ENCODE results near the gene PLEKHM3.

Gene PLEKHM3

GRCh38 chr2:207790898-207791297 lies 234.4 kb downstream of the PLEKHM3 start:
- no peaks in the 10 kb centered on the region for H3K79me1 ChIP-seq (ENCODE audit: low read length)
- H3K56ac ChIP-seq (ENCODE audit: low read length), result no peak overlapping the region
- no peak overlapping the region for H3K18ac ChIP-seq (ENCODE audit: low read length)
- H3K27ac ChIP-seq (ENCODE audit: low read depth, low read length), result no peak overlapping the region
- no peak overlapping the region for H2BK15ac ChIP-seq (replicated peaks; ENCODE audit: low read depth)
- no peaks in the 10 kb centered on the region for H3K27me3 ChIP-seq (ENCODE audit: insufficient read depth, low read length, poor library complexity)
- H2BK5ac ChIP-seq (ENCODE audit: low read length), result no peak overlapping the region
- H4K8ac ChIP-seq (ENCODE audit: low read depth, low read length), result no peak overlapping the region
- H2BK120ac ChIP-seq (ENCODE audit: low read depth, low read length), result no peak overlapping the region
- H3K4me1 ChIP-seq (ENCODE audit: control insufficient read depth, low read depth, low read length), result no peaks in the 10 kb centered on the region
- H3K4me2 ChIP-seq (ENCODE audit: low read length), result no peak overlapping the region
- H3K79me2 ChIP-seq (ENCODE audit: control insufficient read depth, insufficient read depth, low read length), result no peaks in the 10 kb centered on the region
- H3K4me3 ChIP-seq (ENCODE audit: low read length), result no peak overlapping the region
- H3K23ac ChIP-seq (ENCODE audit: low read length), result no peak overlapping the region
- no CpG with 5 or more reads among the region's 1 CpG for WGBS (ENCODE audit: extremely low coverage, insufficient coverage, low lambda C conversion rate)
- H4K5ac ChIP-seq (ENCODE audit: low read length), result no peak overlapping the region
- no peak for DNase-seq
- no peak overlapping the region for H3K4ac ChIP-seq (ENCODE audit: low read depth, low read length)
- H3K9ac ChIP-seq (ENCODE audit: low read length), result no peak overlapping the region
- H3K36me3 ChIP-seq (ENCODE audit: control insufficient read depth, insufficient read depth, low read length), result no peaks in the 10 kb centered on the region
- no peak overlapping the region for H2AK5ac ChIP-seq (ENCODE audit: low read length)

- no peak overlapping the region for H3K27ac ChIP-seq (ENCODE audit: low read depth, low read length)
- H3K23ac ChIP-seq (ENCODE audit: low read length), result no peak overlapping the region
- no peak overlapping the region for H3K9ac ChIP-seq (ENCODE audit: low read length)
- no peak overlapping the region for H2BK120ac ChIP-seq (ENCODE audit: low read depth, low read length)
- H3K4me3 ChIP-seq (ENCODE audit: low read length), result no peak overlapping the region
- no CpG with 5 or more reads among the region's 4 CpGs for WGBS (ENCODE audit: extremely low coverage, insufficient coverage, low lambda C conversion rate)
- no peaks in the 10 kb centered on the region for H3K79me1 ChIP-seq (ENCODE audit: low read length)
- H4K5ac ChIP-seq (ENCODE audit: low read length), result no peak overlapping the region
- no peak overlapping the region for H3K4me2 ChIP-seq (ENCODE audit: low read length)
- H3K27me3 ChIP-seq (ENCODE audit: insufficient read depth, low read length, poor library complexity), result no peaks in the 10 kb centered on the region
- no peak overlapping the region for H3K18ac ChIP-seq (ENCODE audit: low read length)
- H3K36me3 ChIP-seq (ENCODE audit: control insufficient read depth, insufficient read depth, low read length), result no peaks in the 10 kb centered on the region
- H3K79me2 ChIP-seq (ENCODE audit: control insufficient read depth, insufficient read depth, low read length), result no peaks in the 10 kb centered on the region
- no peak overlapping the region for H2BK5ac ChIP-seq (ENCODE audit: low read length)
- H2AK5ac ChIP-seq (ENCODE audit: low read length), result no peak overlapping the region
- no peak overlapping the region for H3K4ac ChIP-seq (ENCODE audit: low read depth, low read length)
- H3K56ac ChIP-seq (ENCODE audit: low read length), result no peak overlapping the region
- H3K4me1 ChIP-seq (ENCODE audit: control insufficient read depth, low read depth, low read length), result no peaks in the 10 kb centered on the region
- H4K8ac ChIP-seq (ENCODE audit: low read depth, low read length), result no peak overlapping the region
- H2BK15ac ChIP-seq (replicated peaks; ENCODE audit: low read depth), result no peak overlapping the region
- DNase-seq, result no peak
Observed at GRCh38 chr2:207787800-207788199, 237.5 kb downstream of the PLEKHM3 start.

- WGBS (ENCODE audit: extremely low coverage, insufficient coverage, low lambda C conversion rate), result no CpG with 5 or more reads among the region's 3 CpGs
- H3K4me3 ChIP-seq (ENCODE audit: low read length), result no peak overlapping the region
- H3K79me2 ChIP-seq (ENCODE audit: control insufficient read depth, insufficient read depth, low read length), result no peaks in the 10 kb centered on the region
- no peak overlapping the region for H2BK5ac ChIP-seq (ENCODE audit: low read length)
- H3K36me3 ChIP-seq (ENCODE audit: control insufficient read depth, insufficient read depth, low read length), result no peaks in the 10 kb centered on the region
- H4K8ac ChIP-seq (ENCODE audit: low read depth, low read length), result no peak overlapping the region
- no peak overlapping the region for H3K4me2 ChIP-seq (ENCODE audit: low read length)
- no peaks in the 10 kb centered on the region for H3K79me1 ChIP-seq (ENCODE audit: low read length)
- H2BK15ac ChIP-seq (replicated peaks; ENCODE audit: low read depth), result no peak overlapping the region
- no peak overlapping the region for H3K4ac ChIP-seq (ENCODE audit: low read depth, low read length)
- no peak overlapping the region for H3K9ac ChIP-seq (ENCODE audit: low read length)
- H3K56ac ChIP-seq (ENCODE audit: low read length), result no peak overlapping the region
- no peak overlapping the region for H2BK120ac ChIP-seq (ENCODE audit: low read depth, low read length)
- H3K23ac ChIP-seq (ENCODE audit: low read length), result no peak overlapping the region
- no peak overlapping the region for H4K5ac ChIP-seq (ENCODE audit: low read length)
- no peak overlapping the region for H2AK5ac ChIP-seq (ENCODE audit: low read length)
- DNase-seq, result no peak
- no peak overlapping the region for H3K18ac ChIP-seq (ENCODE audit: low read length)
- H3K4me1 ChIP-seq (ENCODE audit: control insufficient read depth, low read depth, low read length), result no peaks in the 10 kb centered on the region
- H3K27me3 ChIP-seq (ENCODE audit: insufficient read depth, low read length, poor library complexity), result no peaks in the 10 kb centered on the region
- H3K27ac ChIP-seq (ENCODE audit: low read depth, low read length), result no peak overlapping the region
Observed at GRCh38 chr2:207787017-207787416, 238.3 kb downstream of the PLEKHM3 start.

- Histone ChIP-seq H3K27ac (ENCODE audit: low read depth, low read length) (no peak overlapping the region), H4K5ac (ENCODE audit: low read length) (no peak overlapping the region), H3K9ac (ENCODE audit: low read length) (no peak overlapping the region), H3K4me3 (ENCODE audit: low read length) (no peak overlapping the region), H3K79me1 (ENCODE audit: low read length) (no peaks in the 10 kb centered on the region), H3K4ac (ENCODE audit: low read depth, low read length) (no peak overlapping the region), H3K4me1 (ENCODE audit: control insufficient read depth, low read depth, low read length) (no peaks in the 10 kb centered on the region), H2BK5ac (ENCODE audit: low read length) (no peak overlapping the region), H3K23ac (ENCODE audit: low read length) (no peak overlapping the region), H3K18ac (ENCODE audit: low read length) (no peak overlapping the region), H3K4me2 (ENCODE audit: low read length) (no peak overlapping the region), H2BK120ac (ENCODE audit: low read depth, low read length) (no peak overlapping the region), H3K27me3 (ENCODE audit: insufficient read depth, low read length, poor library complexity) (no peaks in the 10 kb centered on the region), H4K8ac (ENCODE audit: low read depth, low read length) (no peak overlapping the region), H3K36me3 (ENCODE audit: control insufficient read depth, insufficient read depth, low read length) (no peaks in the 10 kb centered on the region), H2BK15ac (replicated peaks; ENCODE audit: low read depth) (no peak overlapping the region), H3K56ac (ENCODE audit: low read length) (no peak overlapping the region), H3K79me2 (ENCODE audit: control insufficient read depth, insufficient read depth, low read length) (no peaks in the 10 kb centered on the region), H2AK5ac (ENCODE audit: low read length) (no peak overlapping the region)
- DNase-seq, result no peak
- WGBS (ENCODE audit: extremely low coverage, insufficient coverage, low lambda C conversion rate), result no CpG with 5 or more reads among the region's 5 CpGs
Observed at GRCh38 chr2:207784898-207785297, 240.4 kb downstream of the PLEKHM3 start.

- no CpG with 5 or more reads among the region's 2 CpGs for WGBS (ENCODE audit: extremely low coverage, insufficient coverage, low lambda C conversion rate)
Observed at GRCh38 chr2:207783514-207783913, 241.8 kb downstream of the PLEKHM3 start.

GRCh38 chr2:207782238-207783030 lies 242.9 kb downstream of the PLEKHM3 start:
- no peaks in the 10 kb centered on the region for H3K36me3 ChIP-seq (ENCODE audit: control insufficient read depth, insufficient read depth, low read length)
- H3K9ac ChIP-seq (ENCODE audit: low read length), result no peak overlapping the region
- H3K4me1 ChIP-seq (ENCODE audit: control insufficient read depth, low read depth, low read length), result peaks cover 2% of the 10 kb centered on the region
- no peak overlapping the region for H3K4ac ChIP-seq (ENCODE audit: low read depth, low read length)
- no peak overlapping the region for H3K23ac ChIP-seq (ENCODE audit: low read length)
- H3K4me3 ChIP-seq (ENCODE audit: low read length), result no peak overlapping the region
- H2BK15ac ChIP-seq (replicated peaks; ENCODE audit: low read depth), result no peak overlapping the region
- no peak overlapping the region for H3K4me2 ChIP-seq (ENCODE audit: low read length)
- WGBS (ENCODE audit: extremely low coverage, insufficient coverage, low lambda C conversion rate), result no CpG with 5 or more reads among the region's 10 CpGs
- no peak overlapping the region for H4K8ac ChIP-seq (ENCODE audit: low read depth, low read length)
- no peak for DNase-seq
- H3K18ac ChIP-seq (ENCODE audit: low read length), result no peak overlapping the region
- no peak overlapping the region for H2BK5ac ChIP-seq (ENCODE audit: low read length)
- no peak overlapping the region for H3K56ac ChIP-seq (ENCODE audit: low read length)
- H2AK5ac ChIP-seq (ENCODE audit: low read length), result no peak overlapping the region
- H3K27ac ChIP-seq (ENCODE audit: low read depth, low read length), result no peak overlapping the region
- no peak overlapping the region for H2BK120ac ChIP-seq (ENCODE audit: low read depth, low read length)
- no peaks in the 10 kb centered on the region for H3K79me2 ChIP-seq (ENCODE audit: control insufficient read depth, insufficient read depth, low read length)
- H3K79me1 ChIP-seq (ENCODE audit: low read length), result no peaks in the 10 kb centered on the region
- H3K27me3 ChIP-seq (ENCODE audit: insufficient read depth, low read length, poor library complexity), result no peaks in the 10 kb centered on the region
- H4K5ac ChIP-seq (ENCODE audit: low read length), result no peak overlapping the region

More at GRCh38 chr2:207783514-207783913, 241.8 kb downstream of the PLEKHM3 start:
- Histone ChIP-seq H3K79me2 (ENCODE audit: control insufficient read depth, insufficient read depth, low read length) (no peaks in the 10 kb centered on the region), H3K4me3 (ENCODE audit: low read length) (no peak overlapping the region), H4K8ac (ENCODE audit: low read depth, low read length) (no peak overlapping the region), H3K23ac (ENCODE audit: low read length) (no peak overlapping the region), H3K27ac (ENCODE audit: low read depth, low read length) (no peak overlapping the region), H3K4ac (ENCODE audit: low read depth, low read length) (no peak overlapping the region), H3K79me1 (ENCODE audit: low read length) (no peaks in the 10 kb centered on the region), H2BK5ac (ENCODE audit: low read length) (no peak overlapping the region), H2BK120ac (ENCODE audit: low read depth, low read length) (no peak overlapping the region), H3K56ac (ENCODE audit: low read length) (no peak overlapping the region), H3K36me3 (ENCODE audit: control insufficient read depth, insufficient read depth, low read length) (no peaks in the 10 kb centered on the region), H3K18ac (ENCODE audit: low read length) (no peak overlapping the region), H2AK5ac (ENCODE audit: low read length) (no peak overlapping the region), H3K4me2 (ENCODE audit: low read length) (no peak overlapping the region), H2BK15ac (replicated peaks; ENCODE audit: low read depth) (no peak overlapping the region), H4K5ac (ENCODE audit: low read length) (no peak overlapping the region), H3K9ac (ENCODE audit: low read length) (no peak overlapping the region), H3K4me1 (ENCODE audit: control insufficient read depth, low read depth, low read length) (peaks cover 2% of the 10 kb centered on the region), H3K27me3 (ENCODE audit: insufficient read depth, low read length, poor library complexity) (no peaks in the 10 kb centered on the region)
- no peak for DNase-seq
